GM19099 (cell line): Measurements from ENCODE around the gene KMT5C.

Source experiments
- POLR2A ChIP-seq: IDR thresholded peaks from 3 replicates; pipeline ENCODE4 v1.6.1; 2011; ENCODE audit warnings: low read depth; ENCODE audit not compliant: insufficient read length; ENCODE audit errors: extremely low read depth

Gene KMT5C

GRCh38 chr19:55353803-55354697, 14.4 kb downstream of the KMT5C start:
- TF ChIP-seq POLR2A: no peak

- TF ChIP-seq POLR2A: no peak
Observed at GRCh38 chr19:55354698-55355212, 15.1 kb downstream of the KMT5C start, which contains the start of gene COX6B2. Gene COX6B2, minus strand, starts transcription at chr19:55354719. Its CDS starts 198 bp downstream, at chr19:55354521.

GRCh38 chr19:55355213-55355821, 15.6 kb downstream of the KMT5C start:
- TF ChIP-seq POLR2A: no peak

GRCh38 chr19:55358493-55358892, 18.8 kb downstream of the KMT5C start:
- no peak for TF ChIP-seq POLR2A

- TF ChIP-seq POLR2A: no peak
Observed at GRCh38 chr19:55358943-55359908, 19.6 kb downstream of the KMT5C start.

GRCh38 chr19:55360902-55361301, 21.2 kb downstream of the KMT5C start:
- TF ChIP-seq POLR2A: no peak

GRCh38 chr19:55362174-55362989, 22.7 kb downstream of the KMT5C start:
- no peak for TF ChIP-seq POLR2A

GRCh38 chr19:55362990-55363716, 23.5 kb downstream of the KMT5C start, which contains the start of gene GARIN5B:
Gene GARIN5B, minus strand, starts transcription at chr19:55363260. Its CDS starts 194 bp downstream, at chr19:55363066.
- no peak for TF ChIP-seq POLR2A

- TF ChIP-seq POLR2A: no peak
Observed at GRCh38 chr19:55365245-55365644, 25.6 kb downstream of the KMT5C start.

GRCh38 chr19:55365964-55366363, 26.3 kb downstream of the KMT5C start:
- no peak for TF ChIP-seq POLR2A

GRCh38 chr19:55366790-55367189, 27.1 kb downstream of the KMT5C start:
- no peak for TF ChIP-seq POLR2A

- no peak for TF ChIP-seq POLR2A
Observed at GRCh38 chr19:55368106-55368505, 28.4 kb downstream of the KMT5C start.
